Stimulated activated CD8-positive, alpha-beta memory T cell treated with anti-CD3 and anti-CD28 coated beads, Interleukin-12 subunit alpha, Interleukin-12 subunit beta, amount 100 ng/mL, for 24 hours (primary cell): ENCODE data around the gene METTL1.

Experiments used
- DNase-seq: peaks from one replicate; pipeline ENCODE4 v3.0.0-alpha.2; 2020; ENCODE audit errors: extremely low read depth

Gene METTL1

DNA sequence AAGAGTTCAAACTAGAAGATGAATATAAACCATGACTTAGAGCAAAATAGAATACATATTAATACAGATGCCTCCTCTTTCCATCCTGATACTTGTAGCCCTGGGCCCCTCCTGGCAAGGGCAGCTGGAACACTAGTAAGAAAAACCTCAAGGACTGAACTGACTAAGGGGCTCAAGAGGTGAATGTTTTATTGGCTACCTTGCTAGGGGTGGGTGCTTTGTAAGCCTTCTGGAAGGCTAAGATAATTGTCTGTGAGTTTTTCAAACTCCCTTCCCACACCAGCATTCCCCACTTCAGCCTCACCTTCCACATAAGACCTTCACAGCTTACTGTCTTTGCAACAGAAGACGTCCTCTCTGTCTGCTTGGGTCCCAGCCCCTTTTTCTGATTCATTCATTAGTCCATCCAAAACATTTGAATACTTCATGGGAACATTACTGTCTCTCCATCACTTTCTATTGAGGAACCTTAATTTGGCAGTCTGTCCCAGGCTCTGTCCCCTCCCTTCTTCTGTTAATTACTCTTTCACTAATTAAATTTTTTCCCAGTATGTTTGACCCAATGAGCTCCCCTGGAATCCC, 18.1 kb downstream of the METTL1 start:
- no peak for DNase-seq

DNA sequence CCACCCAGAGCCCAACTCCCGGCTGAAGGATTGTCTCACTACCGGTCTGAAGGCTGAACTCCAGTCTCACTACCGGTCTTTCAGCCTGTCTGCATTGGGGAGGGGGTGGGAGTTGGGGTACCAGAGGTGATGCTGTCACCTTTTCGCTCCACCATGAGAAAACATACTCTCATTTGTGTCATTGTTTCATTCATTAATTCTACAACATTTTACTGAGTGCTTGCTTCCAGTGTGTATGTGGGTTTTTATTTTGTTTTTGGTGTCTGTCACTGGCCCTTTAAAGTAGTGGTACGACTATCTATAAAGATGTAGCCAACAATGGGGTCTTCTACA, 19.3 kb downstream of the METTL1 start:
- DNase-seq, result no peak

DNA sequence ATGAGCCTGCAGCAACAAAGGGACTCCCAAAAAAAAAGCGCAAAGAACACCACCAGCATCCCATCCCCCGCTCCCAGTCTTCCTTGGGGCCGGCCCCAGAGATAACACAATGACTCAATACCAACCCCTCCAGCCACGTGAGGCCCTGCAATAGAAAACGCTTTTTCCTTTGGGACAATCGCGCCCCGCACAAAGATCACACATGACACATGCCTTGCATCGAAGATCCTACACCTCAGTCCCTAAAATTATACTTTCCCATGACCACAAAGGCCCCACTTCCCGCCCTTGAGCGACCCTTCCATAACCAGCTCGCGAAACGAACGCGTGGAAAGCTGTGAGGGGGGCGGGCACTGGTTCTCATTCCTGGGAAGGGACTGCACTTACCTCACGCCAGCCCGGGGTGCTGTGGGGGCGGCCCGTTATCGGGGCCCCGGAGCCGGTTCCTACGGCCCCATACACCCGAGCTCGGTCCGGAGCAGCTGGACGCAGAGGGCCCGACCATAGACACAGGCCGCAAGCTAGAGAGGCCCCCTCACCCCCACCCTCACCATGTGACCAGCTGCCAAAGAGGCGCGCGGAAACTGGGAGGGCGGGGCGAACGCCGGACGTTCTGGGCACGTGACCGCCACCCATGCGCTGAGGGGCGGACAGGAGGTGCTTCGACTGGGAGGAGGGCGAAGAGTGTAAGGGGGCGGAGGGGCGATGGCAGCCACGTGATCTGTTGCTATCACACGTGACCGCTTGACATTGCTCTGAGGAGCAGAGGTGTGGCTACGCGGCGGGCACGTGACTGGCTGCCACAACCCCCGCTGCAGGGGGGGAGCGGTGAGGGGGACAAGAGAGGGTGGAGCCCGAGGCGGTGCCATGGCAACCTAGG, 19.9 kb downstream of the METTL1 start, which contains the start of gene CDK4:
TSS of gene CDK4 (minus strand) at position 523 of the 880 bp plus-strand sequence. CDS start 593 bp downstream, outside the sequence.
- DNase-seq, result peak; percentile 98

DNA sequence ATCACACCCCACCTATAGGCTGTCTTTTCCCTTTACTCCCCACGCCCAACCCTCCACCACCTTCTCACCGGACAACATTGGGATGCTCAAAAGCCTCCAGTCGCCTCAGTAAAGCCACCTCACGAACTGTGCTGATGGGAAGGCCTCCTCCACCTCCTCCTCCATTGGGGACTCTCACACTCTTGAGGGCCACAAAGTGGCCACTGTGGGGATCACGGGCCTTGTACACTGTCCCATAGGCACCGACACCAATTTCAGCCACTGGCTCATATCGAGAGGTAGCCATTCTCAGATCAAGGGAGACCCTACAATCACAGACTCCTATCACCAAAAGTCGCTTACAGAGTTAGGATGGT, 20.5 kb downstream of the METTL1 start:
- DNase-seq, result no peak

DNA sequence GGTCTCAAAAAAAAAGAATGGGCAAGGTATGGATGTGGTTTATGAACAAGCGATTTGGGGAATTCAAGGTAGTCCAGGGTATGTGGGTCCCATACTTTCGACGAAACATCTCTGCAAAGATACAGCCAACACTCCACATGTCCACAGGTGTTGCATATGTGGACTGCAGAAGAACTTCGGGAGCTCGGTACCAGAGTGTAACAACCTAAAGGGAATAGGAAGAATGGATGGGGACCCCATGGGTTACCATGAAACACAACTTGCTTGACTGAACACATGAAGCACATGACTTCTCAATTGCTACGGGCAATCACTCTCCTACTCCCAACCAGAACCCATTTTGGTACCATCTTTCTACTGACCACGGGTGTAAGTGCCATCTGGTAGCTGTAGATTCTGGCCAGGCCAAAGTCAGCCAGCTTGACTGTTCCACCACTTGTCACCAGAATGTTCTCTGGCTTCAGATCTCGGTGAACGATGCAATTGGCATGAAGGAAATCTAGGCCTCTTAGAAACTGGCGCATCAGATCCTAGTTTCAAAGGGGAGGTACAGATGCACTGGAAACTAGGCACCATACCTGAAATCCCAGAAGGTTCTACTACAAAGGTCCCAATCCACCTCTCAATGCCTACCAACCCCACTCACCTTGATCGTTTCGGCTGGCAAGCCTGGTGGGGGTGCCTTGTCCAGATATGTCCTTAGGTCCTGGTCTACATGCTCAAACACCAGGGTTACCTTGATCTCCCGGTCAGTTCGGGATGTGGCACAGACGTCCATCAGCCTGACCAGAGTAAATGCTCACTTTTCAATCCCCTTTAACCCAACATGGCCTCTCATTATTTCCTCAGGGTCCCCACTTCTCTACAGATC, 21.1 kb downstream of the METTL1 start:
- no peak for DNase-seq

- no peak for DNase-seq
Observed at GRCh38 chr12:57749061-57749460, 22.8 kb downstream of the METTL1 start.

- no peak for DNase-seq
Observed at GRCh38 chr12:57746025-57746424, 25.9 kb downstream of the METTL1 start.

- DNase-seq, result no peak
Observed at GRCh38 chr12:57745485-57745881, 26.4 kb downstream of the METTL1 start.

GRCh38 chr12:57744777-57745484, 27.0 kb downstream of the METTL1 start, which contains the start of gene TSPAN31:
Gene TSPAN31, plus strand, starts transcription at chr12:57745039. Its CDS starts 116 bp downstream, at chr12:57745155.
- DNase-seq, result peak; percentile 86

DNA sequence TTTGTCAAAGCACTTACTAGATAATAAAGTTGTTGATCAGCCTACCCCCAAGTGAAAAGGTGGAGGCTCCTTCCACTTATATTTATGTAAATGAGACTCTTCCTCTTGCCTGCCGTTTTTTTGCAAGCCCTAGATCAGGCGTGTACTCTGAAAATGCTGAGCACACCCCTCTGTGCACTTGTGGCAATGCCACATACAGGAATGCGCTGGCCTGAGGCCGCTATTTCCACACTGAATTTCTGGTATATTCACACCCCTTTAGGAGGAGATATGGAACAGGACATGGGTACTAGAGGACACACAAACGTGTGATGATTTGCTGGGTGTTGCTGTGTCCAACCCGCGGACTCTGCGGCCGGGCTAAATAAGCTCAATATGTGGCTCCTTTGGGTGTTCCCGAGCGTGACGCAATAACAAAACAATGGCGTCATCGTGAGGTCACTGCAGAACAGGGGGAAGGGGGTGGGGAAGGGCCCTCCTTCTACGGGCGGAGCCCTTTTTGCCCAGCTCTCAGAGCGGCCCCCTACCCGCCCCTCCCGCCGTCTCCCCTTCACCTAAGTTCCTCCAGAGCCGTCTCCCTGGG, 27.6 kb downstream of the METTL1 start:
- DNase-seq, result no peak

GRCh38 chr12:57743769-57744168, 28.1 kb downstream of the METTL1 start:
- DNase-seq, result no peak

DNA sequence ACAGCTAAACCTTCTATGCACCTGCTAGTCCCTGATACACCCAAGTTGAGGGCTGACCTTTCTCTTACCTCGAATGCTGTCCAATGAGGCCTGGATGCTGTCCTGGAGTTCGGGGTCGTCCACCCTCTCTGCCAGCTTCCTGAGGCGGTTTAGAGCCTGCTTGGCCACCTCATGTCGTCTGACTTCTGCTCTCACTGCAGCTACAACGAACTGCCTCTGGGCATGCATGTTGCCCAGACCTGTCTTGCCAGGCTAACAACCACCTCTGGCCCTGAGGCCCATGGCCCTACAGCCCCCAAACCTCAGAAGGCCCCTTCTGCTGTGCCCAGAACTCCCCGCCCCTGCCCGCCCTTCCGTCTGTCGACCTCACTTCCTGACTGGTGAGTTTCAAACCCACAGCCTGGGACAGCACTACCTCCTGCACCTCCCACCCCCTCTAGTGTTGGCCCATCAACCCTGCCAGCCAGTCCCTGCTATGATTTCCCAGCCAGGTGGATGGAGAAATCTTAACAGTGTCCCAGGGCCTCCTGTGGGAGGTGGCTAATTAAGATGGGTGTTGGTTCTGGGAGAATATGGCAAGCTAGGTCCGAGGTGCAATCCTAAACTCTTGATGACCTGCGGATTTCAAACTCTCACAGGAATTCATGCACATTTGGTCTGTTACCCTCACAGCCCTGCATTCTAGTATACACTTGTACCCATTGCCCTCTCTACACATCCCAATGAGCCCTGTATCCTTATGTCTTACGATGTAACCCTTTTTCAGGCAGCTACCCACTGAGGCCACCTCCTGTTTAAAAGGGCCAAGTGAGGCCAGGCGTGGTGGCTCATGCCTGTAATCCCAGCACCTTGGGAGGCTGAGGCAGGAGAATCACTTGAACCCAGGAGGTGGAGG, 29.8 kb downstream of the METTL1 start:
- DNase-seq, result no peak

DNA sequence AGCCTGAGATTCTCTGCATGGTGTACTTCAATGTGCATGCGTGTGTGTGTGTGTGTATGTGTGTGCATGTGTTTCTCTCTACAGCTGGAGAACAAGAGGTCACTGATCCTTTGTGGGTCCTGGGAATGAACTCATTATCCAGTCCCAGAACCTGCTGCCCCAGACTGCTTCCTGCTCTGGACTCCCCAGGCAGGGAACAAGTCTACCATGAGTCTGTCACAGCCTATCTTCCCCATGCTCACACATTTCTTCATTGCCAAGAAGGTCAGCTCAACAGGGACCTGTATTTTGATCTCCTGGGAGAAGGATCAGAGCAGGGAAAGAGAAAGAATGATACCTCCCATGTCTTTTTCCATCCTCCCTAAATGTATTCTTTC, 30.5 kb downstream of the METTL1 start:
- DNase-seq, result no peak

GRCh38 chr12:57740656-57741412, 31.1 kb downstream of the METTL1 start:
- no peak for DNase-seq

DNA sequence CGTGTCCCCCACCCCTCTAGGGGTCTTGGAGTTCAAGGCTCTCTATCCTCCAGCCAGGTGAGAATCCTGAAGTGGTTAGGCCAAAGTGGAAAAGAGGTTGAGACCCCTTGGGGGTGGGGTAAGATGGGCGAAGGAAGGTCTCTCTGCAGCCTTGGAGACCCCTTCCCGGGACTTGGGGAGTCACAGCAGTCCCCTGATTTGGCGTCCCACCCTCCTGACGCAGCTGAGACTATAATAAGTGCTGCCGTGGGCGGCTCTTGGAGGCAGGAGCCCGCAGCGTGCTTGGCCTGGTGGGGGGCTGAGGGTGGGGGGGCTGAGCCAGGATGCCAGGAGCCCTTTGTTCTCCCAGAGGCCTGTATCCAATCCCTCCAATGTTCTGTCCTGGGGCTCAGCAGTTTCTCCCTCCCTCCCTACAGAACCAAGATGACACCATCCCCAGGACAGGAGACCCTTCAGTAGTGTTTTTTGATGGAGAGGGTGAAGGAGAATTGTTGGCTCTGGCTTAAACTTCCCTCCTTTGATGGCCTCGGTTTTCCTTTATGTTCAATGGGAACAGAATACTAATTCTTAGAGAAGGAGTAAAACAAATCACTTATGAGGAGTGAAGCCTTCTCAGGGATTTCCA, 31.9 kb downstream of the METTL1 start:
- no peak for DNase-seq

DNA sequence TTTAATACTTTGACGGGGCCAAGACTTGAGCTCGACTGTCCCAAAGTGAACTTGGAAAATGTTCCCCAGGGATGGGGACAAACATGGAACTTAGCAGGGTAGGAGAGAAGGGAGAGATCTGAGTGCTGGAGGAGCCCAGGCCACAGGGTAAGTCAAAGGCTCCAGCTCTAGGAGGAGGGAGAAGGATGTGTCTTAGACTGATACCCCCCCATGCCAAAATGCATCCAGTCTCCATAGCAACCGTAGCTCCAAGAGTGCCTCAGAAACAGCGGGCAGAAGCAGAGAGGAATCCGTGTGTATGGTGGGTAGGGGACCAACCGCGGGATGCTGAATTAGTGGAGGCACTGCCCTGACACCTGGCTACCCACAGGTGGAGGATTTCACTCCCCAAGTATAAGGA, 32.5 kb downstream of the METTL1 start:
- no peak for DNase-seq

DNA sequence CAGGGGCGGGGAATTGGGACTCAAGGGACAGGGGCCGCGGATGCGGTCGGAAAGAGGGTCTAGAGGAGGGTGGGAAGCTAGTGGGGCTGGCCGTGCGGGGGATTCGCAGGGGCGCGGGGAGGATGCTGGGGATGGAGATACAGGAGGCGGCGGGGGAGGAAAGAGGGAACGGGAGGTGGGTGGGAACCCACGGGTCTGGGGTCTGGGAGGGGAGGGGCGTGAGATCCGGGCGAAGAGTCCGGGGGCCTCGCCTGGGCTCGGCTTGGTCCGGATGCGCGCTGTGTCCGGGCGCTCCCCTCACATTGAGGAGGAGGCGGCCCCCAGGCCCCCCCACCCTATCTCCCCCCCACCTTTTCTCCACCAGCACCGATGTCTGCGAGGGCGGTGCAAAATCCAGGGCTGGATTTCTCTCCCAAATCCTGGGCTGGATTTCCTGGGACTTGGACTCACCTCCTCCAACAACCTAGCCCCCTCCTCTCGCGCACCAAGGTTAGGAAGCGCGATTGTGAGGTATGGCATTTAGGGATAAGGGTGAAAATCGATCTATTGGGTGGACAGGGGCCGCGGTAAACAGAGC, 33.2 kb downstream of the METTL1 start, which contains the start of gene AGAP2:
TSS of gene AGAP2 (minus strand) at position 82 of the 577 bp plus-strand sequence. CDS start 496 bp downstream, outside the sequence.
- no peak for DNase-seq
